ENCODE results near the gene PLXNA2. TPM values are rescaled to one million over a fixed set of nuclear protein-coding genes. Genes with fewer than 3 reads are reported as not detected.

Gene PLXNA2
- total and polyA plus RNA-seq, 2 of the 13 experiments (the other 11 are each of a cell fraction or from before 2014, with no cell fraction given) = 1.1 to 2.1 TPM

DNA sequence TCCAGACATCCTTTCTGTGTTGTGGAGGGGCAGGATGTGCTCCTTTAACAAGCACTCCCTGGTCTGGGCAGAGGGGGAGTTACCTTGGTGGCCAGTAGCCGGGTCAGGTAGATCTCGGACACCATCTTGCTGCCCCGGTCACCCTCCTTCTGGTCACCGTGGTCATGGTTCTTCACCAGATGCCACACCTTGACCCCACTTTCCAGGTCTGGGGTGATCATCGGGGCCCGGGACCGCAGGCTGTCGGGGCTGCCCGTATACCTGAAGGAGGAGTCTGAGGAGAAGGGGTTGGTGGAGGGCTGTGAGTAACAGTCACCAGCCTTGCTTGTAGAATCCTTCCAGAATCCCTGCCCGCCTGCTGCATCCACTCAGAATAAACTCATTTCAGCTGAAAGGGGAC, 210.9 kb downstream of the PLXNA2 start:
- H3K79me2 ChIP-seq (ENCODE audit: insufficient read depth, low read length) = no peaks in the 10 kb centered on the region
- H3K36me3 ChIP-seq (replicated peaks in 1 of 2; ENCODE audit: control insufficient read depth in 1 of 2, insufficient read depth in 2 of 2, low read length in 2 of 2) = no peaks in the 10 kb centered on the region
- H3K27ac ChIP-seq (ENCODE audit: extremely low read length, insufficient read depth, low read length) = no peak overlapping the region
- TF ChIP-seq ZNF749 (CRISPR knock-in tag; IDR thresholded peaks at IDR 0.05; ENCODE audit: borderline replicate concordance) = no peak
- TF ChIP-seq MBD4 (IDR thresholded peaks at IDR 0.05; ENCODE audit: borderline replicate concordance, low read length) = no peak
- no peak for TF ChIP-seq RFX3 (CRISPR knock-in tag; IDR thresholded peaks at IDR 0.05)
- no peak for TF ChIP-seq RNF2 (conservative IDR thresholded peaks at IDR 0.05; ENCODE audit: low read depth)
- no peak for TF ChIP-seq ZNF230 (CRISPR knock-in tag; IDR thresholded peaks at IDR 0.05)
- TF ChIP-seq KMT2A (CRISPR knock-in tag; IDR thresholded peaks at IDR 0.05) = no peak
- no peak for TF ChIP-seq ZNF782 (CRISPR knock-in tag; IDR thresholded peaks at IDR 0.05; ENCODE audit: borderline replicate concordance)
- no peak for TF ChIP-seq TEAD2 (CRISPR knock-in tag; IDR thresholded peaks at IDR 0.05)
- TF ChIP-seq ZNF616 (CRISPR knock-in tag; IDR thresholded peaks at IDR 0.05; ENCODE audit: low read depth) = no peak
- no peak for TF ChIP-seq FOXA1 (IDR thresholded peaks at IDR 0.05)
- no peak for TF ChIP-seq FOXA1 (CRISPR knock-in tag; IDR thresholded peaks at IDR 0.05)
- no peak for TF ChIP-seq MED13 (CRISPR knock-in tag; IDR thresholded peaks at IDR 0.05)
- TF ChIP-seq ZBTB38 (CRISPR knock-in tag; IDR thresholded peaks at IDR 0.05) = no peak
- ChIA-PET CTCF (ENCODE audit: low intra/inter-chr PET ratio, low total read pairs) (no interaction called here), POLR2A (no interaction called here)
- H3K4me2 ChIP-seq (ENCODE audit: low read depth, low read length) = no peak overlapping the region
- H3K9ac ChIP-seq (ENCODE audit: insufficient read depth, low read depth, low read length) = no peak overlapping the region
- ATAC-seq (no peak), DNase-seq (ENCODE audit: low spot score) (no peak), FAIRE-seq (no peak)
- no peaks in the 10 kb centered on the region for H4K20me1 ChIP-seq (ENCODE audit: insufficient read depth, low read length)
- no peak overlapping the region for H3K4me3 ChIP-seq (replicated peaks in 1 of 3; ENCODE audit: insufficient read depth in 1 of 3, low read depth in 2 of 3, low read length in 3 of 3)
- no TSS peak for BruUV-seq (replicated peaks)
- in situ Hi-C loops (cut with HindIII; ENCODE audit: extremely low pct_ligation_motif_present, low pct_unique_long_range_greater_than_20kb) (no loop called here), intact Hi-C loops (cut with micrococcal nuclease; ENCODE audit: unreplicated experiment) (no loop called here)
- 90% methylated on average over 6 of the region's 10 CpGs for WGBS (ENCODE audit: low lambda C conversion rate)
- no peaks in the 10 kb centered on the region for H3K27me3 ChIP-seq (ENCODE audit: control insufficient read depth in 1 of 2, insufficient read depth in 2 of 2, low read length in 2 of 2)
- H2AFZ ChIP-seq (ENCODE audit: low read length) = no peak overlapping the region
- H3K4me1 ChIP-seq (ENCODE audit: insufficient read depth, low read length) = no peaks in the 10 kb centered on the region
- H3K9me3 ChIP-seq (ENCODE audit: low read length) = no peaks in the 10 kb centered on the region

DNA sequence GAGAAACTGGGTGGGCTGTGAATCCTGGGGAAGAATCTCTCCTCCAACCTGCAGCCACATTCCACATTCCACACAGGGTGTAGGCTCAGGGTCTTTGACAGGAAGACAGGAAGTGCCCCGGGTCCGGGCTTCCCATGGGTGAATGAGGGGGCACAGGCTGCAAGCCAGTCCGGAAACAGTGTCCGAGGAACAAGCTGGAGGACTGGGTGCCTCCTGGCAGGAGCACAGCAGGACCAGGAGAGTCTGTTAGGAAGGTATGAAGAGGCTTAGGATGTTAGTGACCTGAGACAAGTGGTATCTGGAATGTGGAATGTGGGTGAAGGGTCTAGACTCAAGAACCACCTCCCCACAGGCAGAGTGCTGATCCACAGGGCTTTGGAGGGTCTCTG, 212.3 kb downstream of the PLXNA2 start:
- intact Hi-C loops (cut with micrococcal nuclease; ENCODE audit: unreplicated experiment) = no loop called here
- 76% methylated on average over 4 of the region's 4 CpGs for WGBS (ENCODE audit: low lambda C conversion rate)

More for the DNA sequence above, 212.3 kb downstream of the PLXNA2 start:
- FAIRE-seq = no peak
- H3K4me2 ChIP-seq (ENCODE audit: low read depth, low read length) = no peak overlapping the region
- POLR2A ChIA-PET = no interaction called here
- no peak overlapping the region for H3K27ac ChIP-seq (ENCODE audit: extremely low read length, insufficient read depth, low read length)
- H2AFZ ChIP-seq (ENCODE audit: low read length) = no peak overlapping the region
- no peak overlapping the region for H3K9ac ChIP-seq (ENCODE audit: insufficient read depth, low read depth, low read length)
- H3K4me3 ChIP-seq (replicated peaks in 1 of 3; ENCODE audit: insufficient read depth in 1 of 3, low read depth in 2 of 3, low read length in 3 of 3) = no peak overlapping the region
- CTCF ChIA-PET (ENCODE audit: low intra/inter-chr PET ratio, low total read pairs) = no interaction called here
- H3K79me2 ChIP-seq (ENCODE audit: insufficient read depth, low read length) = no peaks in the 10 kb centered on the region
- no peaks in the 10 kb centered on the region for H3K27me3 ChIP-seq (ENCODE audit: control insufficient read depth in 1 of 2, insufficient read depth in 2 of 2, low read length in 2 of 2)
- in situ Hi-C loops (cut with HindIII; ENCODE audit: extremely low pct_ligation_motif_present, low pct_unique_long_range_greater_than_20kb) = no loop called here
- no peak for ATAC-seq
- no peaks in the 10 kb centered on the region for H3K9me3 ChIP-seq (ENCODE audit: low read length)
- BruUV-seq (replicated peaks) = no TSS peak
- no peak for DNase-seq (ENCODE audit: low spot score)
- no peaks in the 10 kb centered on the region for H3K36me3 ChIP-seq (replicated peaks in 1 of 2; ENCODE audit: control insufficient read depth in 1 of 2, insufficient read depth in 2 of 2, low read length in 2 of 2)
- no peaks in the 10 kb centered on the region for H4K20me1 ChIP-seq (ENCODE audit: insufficient read depth, low read length)
- H3K4me1 ChIP-seq (ENCODE audit: insufficient read depth, low read length) = no peaks in the 10 kb centered on the region

Measured in HepG2 (cell line).